Activated CD8-positive, alpha-beta memory T cell treated with anti-CD3 and anti-CD28 coated beads for 24 hours (primary cell): ENCODE results near the gene MRGPRD.
"Not testable (repeated sequence)": the region's sequence is repeated elsewhere in the genome, so short reads cannot be mapped to it uniquely, and the experiment has no call there.

ENCODE experiments used
- DNase-seq: peaks from one replicate; pipeline ENCODE4 v3.0.0-alpha.2; 2020

MRGPRD gene

DNA sequence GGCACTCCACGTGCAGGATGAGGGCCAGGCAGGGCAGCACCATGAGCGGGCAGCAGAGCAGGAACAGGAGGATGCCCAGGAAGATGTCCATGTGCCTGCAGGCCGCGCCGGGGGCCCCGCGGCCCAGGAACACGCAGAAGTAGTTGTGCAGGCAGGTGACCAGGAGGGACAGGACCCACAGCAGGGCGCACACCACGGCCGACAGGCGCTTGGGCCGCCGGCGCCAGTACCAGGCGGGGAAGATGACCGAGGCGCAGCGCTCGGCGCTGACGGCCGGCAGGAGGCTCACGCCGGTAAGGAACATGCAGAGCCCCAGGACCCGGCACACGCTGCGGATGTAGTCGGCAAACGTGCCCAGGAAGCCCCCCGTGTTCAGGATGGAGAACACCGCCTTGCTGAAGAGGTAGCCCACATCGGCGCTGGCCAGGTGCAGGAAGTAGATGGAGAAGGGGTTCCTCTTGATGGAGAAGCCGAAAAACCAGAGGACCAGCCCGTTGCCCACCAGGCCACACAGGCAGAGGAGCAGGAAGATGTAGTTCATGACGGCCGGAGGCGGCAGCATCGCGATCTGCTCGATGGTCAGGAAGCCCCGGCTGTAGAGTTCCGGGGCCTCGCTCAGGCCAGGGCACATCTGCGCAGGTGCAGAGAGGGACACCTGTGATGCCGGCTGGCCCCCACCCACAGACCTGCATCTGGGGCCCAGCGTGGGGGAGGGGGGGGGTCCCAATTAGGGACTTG is 25.0 kb upstream of the MRGPRD start:
- DNase-seq = no peak

DNA sequence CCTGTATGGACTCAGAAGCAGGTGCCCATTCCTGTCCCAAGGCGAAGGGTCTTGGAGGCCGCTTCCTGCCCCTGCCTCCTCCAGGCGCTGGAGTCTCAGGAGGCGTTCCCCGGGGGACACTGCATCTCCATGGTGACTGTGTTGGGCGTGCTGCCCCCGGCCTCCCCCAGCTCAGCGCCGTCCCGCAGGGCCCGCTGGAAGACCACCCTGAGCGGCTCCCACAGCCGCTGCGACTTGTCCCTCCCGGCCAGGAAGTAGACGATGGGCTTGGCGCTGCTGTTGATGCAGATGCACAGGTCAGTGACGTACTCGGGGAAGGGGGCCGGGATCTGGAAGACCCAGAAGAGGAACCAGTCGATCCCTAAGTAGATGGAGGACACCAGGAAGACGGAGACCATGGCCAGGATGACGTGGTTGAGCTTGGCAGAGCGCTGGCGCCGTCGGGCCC is 24.4 kb upstream of the MRGPRD start:
- DNase-seq = no peak

DNA sequence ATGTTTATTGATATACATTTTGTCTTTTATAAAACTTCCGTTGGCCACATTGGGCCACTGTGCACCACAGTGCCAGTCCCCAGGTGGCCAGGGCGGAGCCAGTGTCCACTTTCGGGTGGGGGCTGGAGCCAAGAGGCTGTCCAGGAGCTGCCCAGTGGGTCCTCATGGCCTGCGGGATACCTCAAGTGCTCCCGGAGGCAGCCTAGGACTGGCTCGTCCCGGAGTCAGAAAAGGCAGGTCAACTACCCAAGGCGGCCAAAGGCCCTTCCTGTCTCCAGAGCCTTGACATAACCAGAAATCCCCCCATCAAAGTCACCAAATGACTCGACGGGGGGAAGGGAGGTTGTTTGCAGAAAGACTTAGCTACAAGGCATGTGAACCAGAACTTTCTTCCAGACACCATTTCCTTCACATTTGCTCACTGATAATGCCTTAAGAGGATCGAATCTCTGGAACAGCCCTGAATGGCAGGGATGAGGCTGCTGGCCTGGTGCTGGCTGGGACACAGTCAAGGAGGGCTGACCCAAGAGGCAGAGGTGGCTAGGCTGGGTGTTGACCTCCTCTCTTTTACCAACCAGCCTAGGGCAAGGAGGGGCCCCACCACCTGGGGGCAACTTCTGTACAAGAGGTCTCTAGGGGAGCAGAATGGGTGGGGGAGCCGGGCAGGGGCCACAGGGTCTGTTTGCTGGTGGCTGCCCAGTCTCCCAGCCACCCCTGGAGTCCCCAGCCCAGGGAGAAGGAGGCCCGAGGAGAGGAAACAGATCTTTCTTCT is 23.8 kb upstream of the MRGPRD start:
- no peak for DNase-seq

DNA sequence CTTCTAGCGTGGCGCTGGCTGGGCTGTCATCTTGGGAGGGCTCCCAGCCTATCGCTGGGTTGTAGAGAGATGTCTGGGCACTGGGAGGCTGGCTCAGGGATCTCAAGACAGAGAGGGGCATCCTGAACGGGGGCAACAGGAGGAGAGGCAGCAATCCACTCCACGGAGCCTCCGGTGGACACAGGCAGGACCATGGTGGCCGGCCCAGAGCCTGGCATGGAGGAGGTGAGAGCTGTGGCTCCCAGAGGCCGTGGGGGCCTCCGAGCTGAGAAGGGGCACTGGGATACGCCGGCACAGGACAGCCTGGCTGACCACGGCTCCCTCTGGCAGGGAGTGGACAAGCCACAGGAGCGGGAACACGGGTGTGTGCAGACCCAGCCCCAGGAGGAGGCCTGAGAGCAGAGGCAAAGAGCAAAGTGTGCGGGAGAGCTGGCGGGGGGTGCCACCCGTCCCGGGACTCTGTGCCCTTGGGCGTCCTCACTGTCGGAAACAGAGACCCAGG is 23.1 kb upstream of the MRGPRD start:
- no peak for DNase-seq

DNA sequence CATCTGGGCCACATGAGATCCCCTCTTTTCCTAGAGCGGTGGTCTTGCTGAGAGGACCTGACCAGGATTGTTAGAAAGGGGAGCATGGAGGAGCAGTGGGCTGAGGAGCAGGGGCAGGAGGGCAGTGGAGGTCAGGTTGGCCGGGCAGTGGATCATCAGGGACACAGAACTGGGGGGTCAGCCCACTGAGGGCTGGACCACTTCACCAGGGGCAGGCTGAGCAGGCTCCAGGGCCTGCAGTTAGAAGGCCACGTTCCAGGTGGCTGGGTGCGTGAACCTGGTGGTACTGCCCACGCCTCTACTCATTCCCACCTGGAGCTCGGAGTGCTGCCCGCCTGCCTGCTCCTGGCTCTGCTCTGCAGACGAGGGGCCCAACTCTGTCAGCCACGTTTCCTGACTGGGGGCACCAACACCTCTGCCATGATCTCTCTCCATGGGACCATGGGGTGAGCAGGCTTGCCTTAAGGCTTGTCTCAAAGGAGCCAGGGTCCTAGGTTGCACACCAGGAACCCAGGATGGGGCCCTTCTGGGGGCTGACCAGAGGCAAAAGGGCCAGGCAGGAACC is 22.6 kb upstream of the MRGPRD start:
- no peak for DNase-seq

DNA sequence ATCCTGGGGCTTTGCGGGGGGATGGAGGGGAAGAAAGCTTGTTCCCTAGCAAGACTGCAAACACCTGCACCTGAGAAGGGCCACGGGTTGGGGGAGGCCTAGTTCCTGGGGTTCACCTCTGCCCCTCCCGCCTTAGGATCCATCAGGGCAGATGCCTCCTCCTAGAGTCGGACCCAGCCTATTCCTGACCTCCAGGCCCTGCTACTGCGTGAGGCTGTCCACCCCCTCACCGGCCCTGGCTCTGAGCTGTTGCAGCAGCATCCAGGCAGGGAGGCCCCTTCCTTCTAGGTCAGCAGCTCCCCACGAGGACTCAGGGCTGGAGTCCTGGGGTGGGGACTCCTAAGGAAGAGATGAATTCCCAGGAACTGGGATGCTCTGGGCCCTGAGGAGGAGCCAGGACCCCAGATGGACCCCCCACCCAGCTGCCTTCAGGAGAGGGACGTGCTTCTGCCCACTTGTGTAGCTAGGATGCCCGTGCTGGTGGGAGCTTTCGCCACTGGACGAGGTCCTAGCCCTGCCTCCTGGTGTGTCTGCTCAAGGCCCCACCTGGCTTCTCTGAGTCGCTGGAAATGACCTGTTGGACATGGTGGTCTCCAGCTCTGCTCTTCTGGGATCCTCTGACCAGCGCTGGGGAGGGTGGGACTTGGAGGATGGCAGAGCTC is 21.9 kb upstream of the MRGPRD start:
- DNase-seq = no peak

DNA sequence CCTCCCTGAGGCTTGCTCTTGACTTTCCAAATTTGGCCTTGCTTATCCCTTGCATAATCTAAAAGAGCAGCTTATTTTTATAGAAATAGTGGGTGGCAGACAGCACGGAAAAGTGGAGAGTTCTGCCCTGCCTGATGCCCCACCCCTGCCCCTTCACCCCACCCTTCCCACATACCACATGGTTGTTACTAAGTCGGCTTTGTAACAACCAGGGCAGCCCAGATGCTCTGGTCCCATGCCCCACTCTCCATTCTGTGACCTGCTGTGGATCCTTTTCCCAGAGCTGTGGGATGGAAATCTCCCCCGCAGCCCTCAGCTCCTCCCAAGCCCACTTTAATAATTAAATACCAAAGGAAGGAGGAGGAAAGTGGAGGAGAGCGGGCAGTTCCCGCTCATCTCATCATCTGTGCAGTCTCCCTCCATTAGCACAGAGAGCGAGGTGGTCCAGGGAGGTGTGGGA is 21.4 kb upstream of the MRGPRD start:
- DNase-seq = no peak

DNA sequence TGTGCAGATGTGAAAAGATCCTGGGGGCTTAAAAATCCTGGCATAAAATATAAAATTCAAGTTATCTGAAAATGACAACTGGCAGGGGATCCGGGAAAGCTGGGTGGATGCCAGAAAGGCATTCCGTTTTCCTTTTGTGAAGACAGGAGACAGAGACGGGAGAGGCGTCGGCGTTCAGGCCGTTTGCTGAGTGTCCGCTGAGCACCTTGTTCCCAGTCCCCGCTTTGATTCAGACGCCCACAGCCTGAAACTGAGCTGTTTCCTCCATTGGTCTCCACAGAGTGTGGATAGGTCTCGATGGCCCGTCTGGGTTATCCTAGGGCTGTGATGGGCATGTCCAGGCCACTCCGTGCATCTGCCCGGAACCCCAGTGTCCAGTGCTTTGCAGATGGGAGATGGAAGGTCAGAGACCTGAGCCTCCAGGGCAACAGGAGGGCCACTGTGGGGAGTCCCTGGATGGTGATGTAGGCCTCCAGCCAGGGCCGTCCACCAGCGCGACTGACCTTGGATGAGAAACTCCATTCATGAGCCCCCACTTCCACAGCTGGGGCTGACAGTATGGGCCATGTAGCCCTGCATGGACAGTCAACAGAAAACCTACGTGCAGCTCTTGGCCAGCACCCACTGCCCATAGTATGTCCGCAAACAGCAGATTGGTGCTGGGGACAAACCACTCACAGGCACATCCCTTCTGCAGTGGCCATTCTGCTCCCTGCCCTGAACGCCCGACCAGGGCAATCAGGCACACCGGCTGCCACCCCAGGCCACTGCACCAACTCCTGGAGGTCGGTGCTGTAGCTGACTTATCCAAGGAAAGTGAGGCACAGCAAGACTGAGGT is 20.7 kb upstream of the MRGPRD start:
- no peak for DNase-seq

DNA sequence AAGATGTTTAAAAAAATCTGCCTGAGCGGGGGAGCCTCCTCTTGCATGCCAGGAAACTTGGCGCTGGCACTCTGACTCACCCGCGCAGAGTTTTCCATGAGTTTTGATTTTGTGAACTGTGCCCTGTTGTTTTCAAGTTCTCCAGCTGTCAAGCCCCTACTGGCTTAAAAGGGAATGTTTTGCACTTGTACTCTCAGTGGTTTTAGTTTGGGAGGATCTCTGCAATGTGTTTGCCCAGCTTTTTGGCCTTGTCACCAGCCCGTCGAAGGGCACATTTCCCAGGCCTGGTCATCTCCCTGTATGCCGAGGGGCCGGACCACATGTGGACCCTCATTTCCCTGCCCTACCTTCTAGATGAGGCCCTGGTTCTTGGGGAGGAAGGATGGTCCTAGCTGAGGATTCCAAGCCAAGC is 20.1 kb upstream of the MRGPRD start:
- DNase-seq = no peak

DNA sequence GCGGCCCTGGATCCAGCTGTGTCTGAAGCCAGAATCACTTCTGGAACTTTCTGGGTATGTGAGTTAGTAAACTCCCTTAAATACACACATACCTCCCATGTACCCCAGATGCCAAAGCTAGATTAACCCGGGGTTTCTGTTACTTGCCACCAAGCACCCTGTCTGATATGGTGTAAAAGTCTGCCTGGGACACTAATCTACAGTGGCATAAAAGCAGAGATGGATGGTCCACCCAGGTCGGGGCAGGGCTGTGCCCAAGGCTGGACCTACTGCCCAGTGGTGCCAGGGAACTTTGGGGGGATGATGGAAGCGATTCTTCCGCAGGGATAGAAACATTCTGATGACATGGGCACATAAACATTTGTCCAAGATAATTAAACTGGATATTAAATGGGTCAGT is 19.6 kb upstream of the MRGPRD start:
- DNase-seq = no peak

DNA sequence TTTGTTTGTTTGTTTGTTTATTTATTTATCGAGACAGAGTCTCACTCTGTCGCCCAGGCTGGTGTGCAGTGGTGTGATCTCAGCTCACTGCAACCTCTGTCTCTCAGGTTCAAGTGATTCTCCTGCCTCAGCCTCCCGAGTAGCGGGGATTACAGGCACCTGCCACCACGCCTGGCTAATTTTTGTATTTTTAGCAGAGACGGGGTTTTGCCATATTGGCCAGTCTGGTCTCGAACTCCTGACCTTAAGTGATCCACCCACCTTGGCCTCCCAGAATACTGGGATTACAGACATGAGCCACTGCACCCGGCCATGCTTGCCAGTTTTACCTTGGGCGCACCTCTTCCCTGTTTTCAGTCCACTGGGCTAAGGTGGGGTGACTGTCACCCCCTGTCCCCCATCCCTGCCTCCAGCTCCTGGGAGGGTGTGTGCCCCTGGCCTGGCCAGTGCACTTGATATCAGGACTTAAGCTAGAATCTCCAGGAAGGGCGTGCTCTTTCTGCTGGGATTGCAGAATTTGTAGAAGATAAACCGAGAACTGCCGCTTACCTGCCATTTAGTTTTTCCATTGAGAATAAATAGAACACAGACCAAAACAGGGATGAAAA is 19.1 kb upstream of the MRGPRD start:
- DNase-seq = not testable (repeated sequence)

DNA sequence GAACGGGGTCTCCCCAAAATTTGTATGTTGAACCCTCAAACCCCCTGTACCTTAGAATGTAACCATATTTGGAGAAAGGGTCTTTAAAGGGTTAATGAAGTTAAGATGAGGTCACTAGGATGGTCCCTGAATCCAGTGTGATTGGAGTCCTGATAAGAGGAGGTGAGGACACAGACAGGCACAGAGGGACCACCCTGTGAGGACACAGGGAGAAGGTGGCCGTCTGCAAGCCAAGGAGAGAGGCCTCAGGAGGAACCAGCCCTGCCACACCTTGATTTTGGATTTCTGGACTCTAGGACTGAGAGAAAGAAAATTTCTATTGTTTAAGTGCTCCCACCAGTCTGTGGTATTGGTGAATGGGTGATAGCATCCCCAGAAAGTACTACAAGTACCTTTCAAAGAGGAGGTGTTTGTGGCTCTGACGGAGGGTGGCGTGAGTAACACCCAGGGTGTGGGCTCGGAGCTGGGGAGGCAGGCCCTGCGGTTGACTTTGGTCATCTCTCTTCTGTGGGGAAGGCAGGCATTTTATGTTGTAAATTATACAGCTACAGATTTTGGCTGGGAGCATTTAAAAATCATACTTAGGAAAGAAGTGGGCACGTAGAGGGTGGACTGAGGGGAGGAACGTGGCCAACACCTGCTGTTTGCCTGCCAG is 18.4 kb upstream of the MRGPRD start:
- no peak for DNase-seq

DNA sequence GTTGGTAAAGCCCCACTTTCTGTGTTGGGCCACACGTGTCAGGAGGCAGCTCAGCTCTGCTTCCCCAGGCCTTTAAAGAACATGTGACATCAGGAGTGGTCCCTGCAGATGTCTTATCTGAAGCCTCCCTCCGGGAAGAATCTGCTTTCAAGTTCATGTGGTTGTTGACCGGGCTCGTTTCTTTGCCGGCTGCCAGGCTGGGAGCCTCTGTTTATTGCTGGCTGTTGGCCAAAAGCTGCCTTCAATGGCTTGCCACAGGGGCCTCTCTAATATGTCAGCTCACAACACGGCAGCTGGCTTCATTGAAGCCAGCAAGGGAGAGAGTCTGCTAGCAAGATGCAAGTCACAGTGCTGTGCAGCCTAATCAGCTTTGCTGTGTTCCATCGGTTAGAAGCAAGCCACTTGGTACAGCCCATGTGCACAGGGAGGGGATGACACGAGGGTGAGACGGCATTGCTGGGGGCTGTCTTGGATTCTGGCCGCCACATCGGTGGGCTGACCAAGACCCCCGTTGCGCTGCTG is 17.7 kb upstream of the MRGPRD start:
- no peak for DNase-seq

DNA sequence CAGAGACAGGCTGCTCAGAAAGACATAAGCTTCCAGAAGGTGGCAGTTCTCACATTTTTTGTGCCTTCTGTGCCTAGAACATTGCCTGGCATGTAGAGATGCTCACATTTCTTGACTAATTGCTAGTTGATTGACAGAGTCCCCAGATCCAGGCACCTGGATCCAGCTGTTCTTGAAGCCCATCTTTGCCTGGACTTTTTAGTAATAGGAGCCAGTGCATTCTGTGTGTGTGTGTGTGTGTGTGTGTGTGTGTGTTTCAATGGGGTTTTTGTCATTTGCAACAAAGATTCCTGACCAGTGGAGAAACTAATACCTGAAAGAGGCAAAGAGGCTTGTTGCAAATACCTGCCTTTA is 17.2 kb upstream of the MRGPRD start:
- no peak for DNase-seq

DNA sequence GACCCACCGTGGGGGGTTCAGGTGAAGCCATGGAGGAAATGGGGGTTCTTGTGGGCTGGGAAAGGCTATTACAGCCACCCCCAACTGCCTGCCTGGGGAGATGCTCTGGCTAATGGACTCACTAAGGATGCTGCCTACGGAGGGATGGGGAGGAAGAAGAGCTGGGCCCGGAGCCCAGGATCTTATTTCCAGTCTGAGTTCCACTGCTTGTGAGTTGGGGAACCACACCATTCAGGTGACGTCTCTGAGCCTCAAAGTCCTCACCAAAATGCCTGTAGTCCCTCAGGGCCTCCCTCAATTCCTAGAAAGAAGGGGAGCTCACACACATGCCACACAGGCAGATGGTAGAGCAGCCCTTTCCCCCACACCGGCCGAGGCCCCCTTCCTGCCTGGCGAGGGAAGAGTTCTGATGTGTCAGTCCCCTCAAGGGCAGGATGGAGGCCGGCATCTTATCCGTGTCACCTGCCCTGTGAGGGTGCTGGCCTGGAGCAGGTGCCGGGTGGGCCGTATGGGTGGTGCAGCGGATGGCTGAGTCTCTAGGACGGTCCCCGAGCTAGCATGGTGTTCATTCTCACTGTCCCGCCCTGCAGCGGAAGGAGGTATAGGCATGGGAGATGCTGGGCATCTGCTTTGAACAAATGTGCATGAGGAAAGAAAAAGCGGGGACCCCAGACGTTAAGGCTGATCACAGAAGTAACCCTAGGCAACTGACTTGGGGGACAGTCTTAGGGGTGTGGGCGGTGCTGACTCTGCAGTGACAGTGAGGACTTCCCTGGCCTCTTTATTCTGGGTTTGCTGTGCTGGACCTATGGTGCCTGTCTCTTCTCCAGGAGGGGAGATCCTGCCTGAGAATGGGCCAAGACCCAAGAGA is 16.6 kb upstream of the MRGPRD start:
- no peak for DNase-seq

DNA sequence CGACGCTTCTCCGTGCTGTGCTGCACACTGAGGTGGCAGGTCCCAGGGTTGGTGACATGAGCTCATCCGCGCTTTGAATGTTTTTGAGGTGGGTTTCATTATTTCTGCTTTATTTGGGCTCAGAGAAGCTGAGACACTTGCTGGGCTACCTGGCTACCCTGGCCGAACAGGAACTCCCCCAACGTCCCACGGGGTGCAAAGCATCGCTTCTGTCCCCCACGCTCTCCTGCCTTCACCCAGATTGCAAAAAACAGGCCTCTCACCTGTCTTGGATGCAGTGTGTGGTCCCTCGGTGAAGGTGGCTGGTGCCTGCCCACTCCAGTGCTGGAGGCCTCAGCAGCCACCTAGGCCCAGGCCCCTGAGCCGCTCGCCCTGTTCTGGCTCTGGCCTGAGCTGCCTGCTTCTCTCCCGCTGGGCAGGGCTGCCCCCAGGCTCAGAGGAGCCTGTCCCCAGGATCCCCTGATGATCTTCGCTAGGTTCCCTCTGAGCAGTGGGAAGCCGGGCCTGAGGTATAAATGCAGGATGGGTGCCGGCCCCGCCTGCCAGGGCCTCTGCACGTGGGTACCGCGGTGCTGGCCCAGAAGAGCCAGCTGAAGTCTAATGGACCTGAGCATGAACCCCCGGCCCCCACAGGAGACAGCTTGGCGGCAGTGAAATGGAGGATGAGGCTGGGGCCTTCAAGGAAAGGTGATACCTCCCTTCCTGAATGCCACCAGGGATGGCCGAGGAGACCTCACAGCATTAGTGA is 15.8 kb upstream of the MRGPRD start:
- no peak for DNase-seq

DNA sequence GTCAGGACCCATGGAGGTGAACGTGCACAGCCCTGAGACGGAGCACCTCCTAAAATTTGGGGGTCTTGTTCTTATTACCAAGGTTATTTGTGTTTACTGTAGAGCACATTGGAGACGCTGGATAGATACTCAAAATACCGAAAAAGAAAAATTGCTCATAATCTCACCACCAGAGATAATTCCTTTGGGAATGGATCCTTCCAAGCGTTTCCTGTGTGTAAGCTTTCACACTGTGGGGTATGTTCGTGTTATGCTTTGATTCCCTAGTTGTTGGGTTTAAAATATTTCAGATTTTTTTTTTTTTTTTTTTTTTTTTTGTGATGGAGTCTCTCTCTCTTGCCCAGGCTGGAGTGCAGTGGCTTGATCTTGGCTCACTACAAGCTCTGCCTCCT is 14.1 kb upstream of the MRGPRD start:
- DNase-seq = no peak

DNA sequence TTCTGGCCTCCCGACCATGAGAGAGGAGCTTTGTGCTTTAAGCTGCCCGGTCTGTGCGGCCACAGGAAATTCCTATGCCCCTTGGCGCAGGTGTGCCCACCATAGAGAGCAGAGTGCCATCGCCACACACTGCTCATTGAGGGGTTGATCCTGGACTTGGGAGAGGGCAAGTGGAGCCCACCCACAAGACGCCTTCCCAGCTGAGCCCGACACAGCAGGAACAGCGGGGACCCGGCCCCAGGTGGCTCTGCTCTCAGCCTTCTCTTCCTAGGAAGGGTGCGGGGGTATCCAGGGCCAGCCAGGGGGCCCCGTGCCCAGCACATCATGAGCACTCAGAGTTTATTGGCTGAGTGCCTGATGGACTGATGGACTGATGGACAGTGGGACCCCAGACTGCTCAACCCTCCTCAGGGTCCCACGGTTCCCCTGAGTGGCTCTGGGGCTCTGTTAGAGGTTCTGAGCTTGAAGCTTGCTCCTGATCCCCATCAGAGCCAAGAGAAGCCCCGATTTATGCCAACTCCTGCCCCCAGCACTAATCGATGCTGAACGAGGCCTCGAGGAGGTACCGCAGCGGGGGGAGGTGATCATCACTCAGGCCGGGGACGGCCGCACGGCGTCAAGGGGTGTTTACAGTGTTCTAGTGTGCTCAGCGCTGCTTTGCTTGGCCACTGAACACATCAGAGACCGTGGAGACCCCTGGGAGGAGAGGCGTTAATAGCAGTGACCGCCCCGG is 13.5 kb upstream of the MRGPRD start:
- no peak for DNase-seq

DNA sequence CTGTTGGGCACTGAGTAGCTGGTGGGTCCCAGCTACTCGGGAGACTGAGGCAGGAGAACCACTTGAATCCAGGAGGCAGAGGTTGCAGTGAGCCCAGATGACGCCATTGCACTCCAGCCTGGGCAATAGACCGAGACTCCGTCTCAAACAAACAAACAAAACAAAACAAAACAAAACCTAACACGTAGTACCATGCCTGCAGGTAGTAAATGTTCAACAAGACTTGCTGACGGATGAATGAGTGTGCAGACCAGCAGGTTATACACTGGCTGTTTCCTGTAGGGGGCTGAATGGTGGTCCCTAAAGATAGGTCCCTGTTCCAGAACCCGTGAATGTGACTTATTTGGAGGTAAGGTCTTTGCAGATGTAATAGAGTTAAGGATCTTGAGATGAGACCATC is 12.8 kb upstream of the MRGPRD start:
- DNase-seq = no peak
